Measurements from ENCODE around the gene LRRC15. TPM values are rescaled to one million over a fixed set of nuclear protein-coding genes. Genes with fewer than 3 reads are reported as not detected.

LRRC15 gene
- total and polyA plus RNA-seq, 2 experiments from 2014 or later = not detected

DNA sequence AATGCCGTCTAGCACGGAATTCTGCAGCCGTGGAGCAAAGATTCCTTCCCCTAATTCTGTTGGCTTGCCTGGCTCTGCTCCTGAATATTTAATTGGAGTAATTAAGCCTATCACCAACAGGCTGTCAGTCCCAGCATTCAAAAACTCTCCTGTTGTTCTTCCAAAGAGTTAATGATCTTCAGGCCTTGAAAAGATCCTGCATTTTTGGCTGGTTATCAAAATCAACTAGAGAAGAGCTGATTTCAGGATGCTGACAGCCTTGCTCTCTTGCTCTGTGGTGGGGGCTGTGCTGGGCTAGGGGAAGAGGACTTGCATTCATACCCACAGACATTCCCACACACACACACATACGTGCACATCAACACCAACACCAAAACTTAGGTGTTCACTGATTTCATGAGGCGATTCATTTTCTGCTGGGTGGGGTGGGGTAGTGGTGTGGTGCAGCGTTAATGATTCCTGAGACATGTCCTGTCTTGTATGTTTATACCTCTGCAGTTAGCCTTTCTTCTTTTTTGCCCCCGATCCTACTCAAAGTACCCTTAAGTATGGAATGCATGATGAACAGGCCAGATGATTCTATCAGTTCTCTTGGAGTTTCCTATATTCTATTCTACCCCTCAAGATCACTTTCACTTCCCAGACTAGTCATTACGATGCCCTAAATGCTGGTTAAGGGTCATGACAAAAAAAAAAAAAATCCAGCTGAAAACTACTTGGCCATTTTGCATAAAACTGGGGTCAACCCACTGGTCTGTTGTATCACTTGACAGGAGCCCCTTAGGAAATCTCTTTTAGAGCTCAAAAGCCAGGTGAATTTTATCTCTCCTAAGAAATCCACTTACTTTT lies 60.7 kb downstream of the LRRC15 start:
- no peak for TF ChIP-seq EZH2phosphoT487 (IDR thresholded peaks at IDR 0.05; ENCODE audit: low read depth, severe bottlenecking, unreplicated experiment)
- TF ChIP-seq, protein P1, sequence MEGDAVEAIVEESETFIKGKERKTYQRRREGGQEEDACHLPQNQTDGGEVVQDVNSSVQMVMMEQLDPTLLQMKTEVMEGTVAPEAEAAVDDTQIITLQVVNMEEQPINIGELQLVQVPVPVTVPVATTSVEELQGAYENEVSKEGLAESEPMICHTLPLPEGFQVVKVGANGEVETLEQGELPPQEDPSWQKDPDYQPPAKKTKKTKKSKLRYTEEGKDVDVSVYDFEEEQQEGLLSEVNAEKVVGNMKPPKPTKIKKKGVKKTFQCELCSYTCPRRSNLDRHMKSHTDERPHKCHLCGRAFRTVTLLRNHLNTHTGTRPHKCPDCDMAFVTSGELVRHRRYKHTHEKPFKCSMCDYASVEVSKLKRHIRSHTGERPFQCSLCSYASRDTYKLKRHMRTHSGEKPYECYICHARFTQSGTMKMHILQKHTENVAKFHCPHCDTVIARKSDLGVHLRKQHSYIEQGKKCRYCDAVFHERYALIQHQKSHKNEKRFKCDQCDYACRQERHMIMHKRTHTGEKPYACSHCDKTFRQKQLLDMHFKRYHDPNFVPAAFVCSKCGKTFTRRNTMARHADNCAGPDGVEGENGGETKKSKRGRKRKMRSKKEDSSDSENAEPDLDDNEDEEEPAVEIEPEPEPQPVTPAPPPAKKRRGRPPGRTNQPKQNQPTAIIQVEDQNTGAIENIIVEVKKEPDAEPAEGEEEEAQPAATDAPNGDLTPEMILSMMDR (IDR thresholded peaks at IDR 0.05; ENCODE audit: poor library complexity) = no peak
- Histone ChIP-seq H2AFZ (no peak overlapping the region), H3K9me2 (replicated peaks; ENCODE audit: insufficient read depth) (no peaks in the 10 kb centered on the region), H3K79me2 (no peaks in the 10 kb centered on the region), H3K4me1 (ENCODE audit: insufficient read depth) (peaks cover 25% of the 10 kb centered on the region), H3K9me3 (ENCODE audit: low read depth) (no peaks in the 10 kb centered on the region), H3K27me3 (no peaks in the 10 kb centered on the region), H4K20me1 (ENCODE audit: insufficient read depth, poor library complexity, severe bottlenecking) (no peaks in the 10 kb centered on the region), H3K4me2 (no peak overlapping the region), H3K27ac (no peak overlapping the region), H3K4me3 (no peak overlapping the region), H3K36me3 (replicated peaks; ENCODE audit: insufficient read depth, low read depth) (no peaks in the 10 kb centered on the region)
- 87% methylated on average over 8 of the region's 8 CpGs for WGBS (ENCODE audit: low lambda C conversion rate, missing lambda C conversion rate)
- DNase-seq (ENCODE audit: low spot score) = no peak

DNA sequence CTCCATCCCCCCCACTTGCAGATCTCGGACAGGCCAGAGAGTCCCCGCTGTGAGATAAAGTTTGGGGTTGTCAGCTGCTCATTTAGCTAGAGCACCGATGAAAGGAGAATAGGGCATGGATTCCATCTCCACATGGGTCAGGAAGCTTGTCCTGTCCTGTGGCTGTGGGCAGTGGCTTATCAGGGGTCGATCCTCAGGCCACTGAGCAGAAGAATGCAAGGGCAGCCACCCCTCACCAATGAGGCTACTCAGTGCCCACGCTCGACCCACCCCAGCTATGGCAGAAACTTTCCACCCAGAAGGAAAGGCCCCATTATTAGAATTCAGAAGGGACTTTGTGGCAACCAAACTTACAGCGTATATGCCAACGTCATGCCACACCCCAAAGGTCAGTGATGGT lies 61.7 kb downstream of the LRRC15 start:
- no peaks in the 10 kb centered on the region for H3K9me3 ChIP-seq (ENCODE audit: low read depth)
- no peak overlapping the region for H3K4me3 ChIP-seq
- H3K36me3 ChIP-seq (replicated peaks; ENCODE audit: insufficient read depth, low read depth) = no peaks in the 10 kb centered on the region
- no peaks in the 10 kb centered on the region for H3K27me3 ChIP-seq
- TF ChIP-seq, protein P1 (IDR thresholded peaks at IDR 0.05; ENCODE audit: poor library complexity) = no peak
- TF ChIP-seq EZH2phosphoT487 (IDR thresholded peaks at IDR 0.05; ENCODE audit: low read depth, severe bottlenecking, unreplicated experiment) (no peak), EZH2 (IDR thresholded peaks at IDR 0.05; ENCODE audit: borderline replicate concordance) (no peak)
- 95% methylated on average over 8 of the region's 8 CpGs for WGBS (ENCODE audit: low lambda C conversion rate, missing lambda C conversion rate)
- H3K9me2 ChIP-seq (replicated peaks; ENCODE audit: insufficient read depth) = no peaks in the 10 kb centered on the region
- no peak overlapping the region for H2AFZ ChIP-seq
- H3K4me1 ChIP-seq (ENCODE audit: insufficient read depth) = peaks cover 25% of the 10 kb centered on the region
- no peak overlapping the region for H3K4me2 ChIP-seq
- H4K20me1 ChIP-seq (ENCODE audit: insufficient read depth, poor library complexity, severe bottlenecking) = no peaks in the 10 kb centered on the region
- no peaks in the 10 kb centered on the region for H3K79me2 ChIP-seq
- no peak for DNase-seq (ENCODE audit: low spot score)
- H3K27ac ChIP-seq = no peak overlapping the region

DNA sequence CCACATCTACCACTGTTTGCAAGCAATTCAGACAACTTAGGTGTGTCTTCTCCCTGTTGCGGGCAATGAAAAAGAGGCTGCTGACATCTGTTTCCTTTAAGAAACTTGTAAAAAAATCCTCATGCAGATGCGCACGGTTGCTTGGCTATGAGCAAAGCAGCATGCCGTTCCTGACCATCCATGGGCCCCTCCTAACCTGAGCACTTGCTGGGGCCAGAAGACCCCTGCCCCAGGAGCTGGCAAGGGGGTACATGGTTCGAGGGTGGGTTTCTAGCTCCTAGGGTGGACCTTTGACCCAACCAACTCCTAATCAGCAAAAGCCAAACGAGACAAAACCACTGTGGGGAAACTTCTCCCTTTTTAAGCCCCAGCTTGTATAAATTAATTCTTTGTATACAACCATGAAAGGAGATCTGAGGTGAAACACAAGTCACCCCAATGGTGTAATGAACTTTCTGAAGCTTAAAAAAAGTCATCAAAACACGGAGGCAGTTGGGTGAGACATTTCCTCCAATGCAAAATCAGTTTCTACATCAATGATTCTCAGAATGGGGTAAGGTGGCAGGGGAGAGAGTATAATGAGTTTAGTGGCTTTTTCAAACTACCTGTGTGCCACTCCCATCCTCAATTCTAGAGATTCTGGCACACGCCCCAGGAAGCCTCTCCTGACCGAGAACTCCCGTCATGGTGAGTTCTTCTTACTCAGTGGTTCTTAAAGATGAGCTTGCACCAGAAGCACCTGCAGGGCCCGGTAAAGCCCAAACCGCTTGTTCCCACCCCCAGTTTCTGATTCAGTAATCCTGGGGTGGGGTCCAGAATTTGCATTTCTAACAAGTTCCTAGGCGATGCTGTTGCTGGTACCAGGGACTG lies 62.5 kb downstream of the LRRC15 start:
- no peaks in the 10 kb centered on the region for H3K9me2 ChIP-seq (replicated peaks; ENCODE audit: insufficient read depth)
- 73% methylated on average over 13 of the region's 13 CpGs for WGBS (ENCODE audit: low lambda C conversion rate, missing lambda C conversion rate)
- DNase-seq (ENCODE audit: low spot score) = no peak

More for the DNA sequence above, 62.5 kb downstream of the LRRC15 start:
- TF ChIP-seq, protein P1 (IDR thresholded peaks at IDR 0.05; ENCODE audit: poor library complexity) = no peak
- TF ChIP-seq EZH2phosphoT487 (IDR thresholded peaks at IDR 0.05; ENCODE audit: low read depth, severe bottlenecking, unreplicated experiment) (no peak), EZH2 (IDR thresholded peaks at IDR 0.05; ENCODE audit: borderline replicate concordance) (no peak)
- no peaks in the 10 kb centered on the region for H4K20me1 ChIP-seq (ENCODE audit: insufficient read depth, poor library complexity, severe bottlenecking)
- H3K4me2 ChIP-seq = no peak overlapping the region
- H3K36me3 ChIP-seq (replicated peaks; ENCODE audit: insufficient read depth, low read depth) = no peaks in the 10 kb centered on the region
- H3K4me3 ChIP-seq = no peak overlapping the region
- H3K27me3 ChIP-seq = no peaks in the 10 kb centered on the region
- H3K9me3 ChIP-seq (ENCODE audit: low read depth) = no peaks in the 10 kb centered on the region
- H2AFZ ChIP-seq = no peak overlapping the region
- H3K4me1 ChIP-seq (ENCODE audit: insufficient read depth) = peaks cover 18% of the 10 kb centered on the region
- H3K79me2 ChIP-seq = no peaks in the 10 kb centered on the region
- no peak overlapping the region for H3K27ac ChIP-seq

All from hepatocyte (in vitro differentiated cells).